HG03175 (cell line): Measurements from ENCODE around the gene FOXC2.

Experiments used
- ATAC-seq: cut with Tn5 transposase; IDR thresholded peaks from one replicate; pipeline ENCODE4 v1.9.1; 2021; ENCODE audit warnings: mild to moderate bottlenecking, moderate library complexity; ENCODE audit not compliant: unreplicated experiment

FOXC2 gene

DNA sequence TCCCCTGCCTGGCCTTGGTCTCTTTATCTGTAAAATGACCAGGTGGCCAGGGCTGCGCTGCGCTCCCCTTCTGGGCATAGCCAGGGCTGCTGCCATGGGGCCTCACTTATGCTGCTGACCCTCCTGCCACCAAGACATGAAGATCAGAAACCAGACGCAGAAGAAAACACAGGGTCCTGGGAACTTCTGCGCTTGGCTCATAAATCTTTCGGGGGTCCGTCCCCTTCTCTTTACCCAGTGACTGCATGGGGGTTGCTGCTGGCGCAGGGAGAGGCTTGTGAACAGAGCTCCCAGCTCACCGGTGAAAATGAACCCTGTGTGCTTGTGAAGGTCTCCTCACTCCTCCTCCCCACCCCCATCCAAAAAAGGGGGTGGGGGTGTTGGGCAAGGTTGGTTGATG, 6.0 kb downstream of the FOXC2 start:
- ATAC-seq = no peak

DNA sequence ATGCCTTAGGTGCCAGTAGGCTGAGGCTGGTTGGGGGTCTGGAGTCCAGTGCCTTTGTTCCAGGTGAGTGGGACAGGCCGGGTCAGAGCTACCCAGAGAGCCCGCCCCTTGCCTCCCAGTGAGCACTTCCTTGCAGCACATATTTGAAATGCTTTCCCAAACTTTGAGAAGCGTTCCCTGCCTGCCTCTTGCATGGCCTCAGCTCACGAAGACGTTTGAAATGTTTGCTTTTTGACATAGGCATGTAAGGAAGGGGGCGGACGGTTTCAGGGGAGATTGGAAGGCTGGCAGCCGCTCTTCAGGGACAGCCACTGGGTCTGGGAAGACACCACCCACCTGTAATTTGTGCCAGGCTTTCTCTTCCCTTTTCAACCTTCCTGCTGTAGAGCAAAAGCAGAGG, 6.6 kb downstream of the FOXC2 start:
- no peak for ATAC-seq

DNA sequence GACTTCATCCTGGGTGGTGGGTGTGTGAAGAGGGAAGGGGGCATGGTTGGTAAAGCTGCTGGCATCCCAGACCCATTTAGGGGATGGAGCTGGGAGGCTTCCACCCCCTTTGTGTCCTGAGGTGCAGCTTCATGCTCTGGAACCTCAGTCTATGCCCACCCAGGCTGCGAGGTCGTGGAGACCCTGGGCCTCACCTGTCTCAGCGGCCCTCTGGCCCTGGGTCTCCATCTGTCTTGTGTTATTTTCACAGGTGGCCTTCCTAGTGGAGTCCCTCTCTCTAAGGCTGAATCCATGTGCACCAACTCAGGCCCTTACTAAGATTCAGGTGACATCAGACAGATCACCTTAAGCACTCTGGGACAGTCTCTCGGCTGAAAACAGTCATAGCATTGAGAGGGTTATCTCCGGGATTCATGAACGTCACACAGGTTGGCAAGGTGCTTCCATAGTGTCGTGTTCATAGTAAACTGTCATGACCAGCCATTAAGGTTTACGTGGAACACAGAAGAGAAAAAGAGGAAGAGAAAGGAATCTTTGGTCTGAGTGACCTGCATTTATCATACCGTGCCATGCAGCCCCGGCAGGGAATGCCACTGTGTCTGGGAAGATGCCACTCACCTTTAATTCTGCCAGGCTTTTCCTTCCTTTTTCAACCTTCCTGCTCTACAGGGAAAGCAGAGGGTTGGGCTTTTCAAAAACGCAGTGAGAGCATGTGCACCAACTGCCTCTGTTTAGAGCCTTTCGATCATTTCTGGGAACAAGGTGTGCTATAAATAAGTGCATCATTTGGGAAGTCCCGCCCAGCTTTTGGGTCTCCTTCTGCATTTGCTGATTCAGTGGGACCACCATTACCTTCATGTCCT, 7.2 kb downstream of the FOXC2 start:
- no peak for ATAC-seq

DNA sequence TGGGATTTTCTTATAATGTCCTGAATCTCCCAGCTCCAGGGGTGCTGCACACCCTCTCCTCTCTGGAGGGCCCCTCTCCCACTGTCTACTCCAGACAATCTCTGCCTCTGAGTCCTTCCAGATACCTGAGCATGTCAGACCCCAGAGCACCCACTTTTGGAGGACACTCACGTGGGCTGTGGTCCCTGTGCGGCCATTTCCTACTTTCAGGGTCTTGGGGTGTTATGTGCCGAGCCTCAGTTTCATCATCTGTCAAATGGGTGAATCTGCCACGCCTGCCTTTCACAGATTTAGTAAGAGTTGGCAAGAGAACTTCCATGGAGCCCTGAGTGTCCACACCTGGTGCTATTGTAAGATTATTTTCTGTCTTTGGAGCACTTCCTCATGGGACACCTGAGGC, 8.0 kb downstream of the FOXC2 start:
- ATAC-seq = no peak

DNA sequence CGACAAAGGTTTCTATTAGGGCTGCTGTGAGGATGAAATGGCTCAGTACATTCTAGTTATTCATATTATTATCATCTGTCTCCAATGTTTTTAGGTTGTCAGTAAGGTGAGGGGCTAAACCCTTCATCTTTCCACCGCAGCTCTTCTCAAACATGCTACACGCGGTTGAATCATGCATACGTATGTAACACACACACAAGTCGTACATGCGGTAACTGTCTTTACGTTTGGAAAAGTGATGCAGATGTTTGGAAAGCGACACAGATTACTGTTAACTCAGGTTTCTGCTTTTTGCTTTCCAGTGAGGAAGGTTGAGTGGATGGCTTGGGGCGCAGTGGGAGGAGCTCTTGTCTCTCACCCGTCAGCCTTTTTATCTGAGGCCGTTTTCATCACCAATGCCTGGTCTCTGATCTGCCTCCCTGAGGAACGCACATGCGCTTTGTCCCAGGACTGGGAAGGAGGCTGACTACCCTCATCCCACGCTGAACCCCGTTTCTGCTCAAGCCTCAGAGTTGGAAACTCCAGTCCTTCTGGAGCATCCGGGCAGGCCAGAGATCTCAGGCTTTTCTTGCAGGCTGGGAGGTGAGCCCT, 8.6 kb downstream of the FOXC2 start:
- no peak for ATAC-seq

DNA sequence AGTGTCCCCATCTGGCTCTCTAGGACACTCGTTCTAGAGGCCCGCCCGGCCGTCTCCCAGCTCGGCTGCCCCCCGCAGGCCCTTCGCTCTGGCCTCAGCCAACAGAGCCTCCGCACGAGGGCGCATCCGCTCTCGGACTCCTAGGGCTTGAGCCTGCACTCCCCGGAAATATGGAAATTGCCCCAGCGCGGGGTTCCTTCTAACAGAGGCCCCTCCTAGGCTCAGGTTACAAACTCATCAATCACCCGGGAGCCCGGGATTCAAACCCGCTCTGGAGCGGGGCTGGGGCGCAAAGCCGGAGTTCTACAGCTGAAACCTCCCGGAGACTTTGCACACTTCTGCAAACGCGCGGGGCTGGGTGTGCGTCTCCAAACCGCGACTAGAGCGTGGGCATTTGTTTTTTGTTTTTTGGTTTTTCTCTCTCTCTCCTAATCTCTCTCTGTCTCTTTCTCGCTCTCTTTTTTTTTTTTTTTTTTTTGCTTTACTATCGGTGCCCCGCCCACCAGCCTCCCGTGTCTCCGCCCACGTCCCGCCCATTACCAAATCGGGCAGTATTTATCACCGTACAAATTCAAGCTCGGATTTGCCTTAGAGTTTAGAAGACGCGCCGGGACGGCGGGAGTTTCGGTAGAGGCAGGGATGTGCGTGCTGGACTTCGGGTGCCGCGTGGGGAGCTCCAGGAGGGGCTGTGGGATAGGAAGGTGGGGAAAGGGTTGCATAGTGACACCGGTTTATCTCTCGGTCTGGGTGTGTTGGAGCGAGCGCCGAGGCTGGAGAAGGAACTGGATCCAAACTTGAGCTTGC, 9.3 kb downstream of the FOXC2 start:
- no peak for ATAC-seq

DNA sequence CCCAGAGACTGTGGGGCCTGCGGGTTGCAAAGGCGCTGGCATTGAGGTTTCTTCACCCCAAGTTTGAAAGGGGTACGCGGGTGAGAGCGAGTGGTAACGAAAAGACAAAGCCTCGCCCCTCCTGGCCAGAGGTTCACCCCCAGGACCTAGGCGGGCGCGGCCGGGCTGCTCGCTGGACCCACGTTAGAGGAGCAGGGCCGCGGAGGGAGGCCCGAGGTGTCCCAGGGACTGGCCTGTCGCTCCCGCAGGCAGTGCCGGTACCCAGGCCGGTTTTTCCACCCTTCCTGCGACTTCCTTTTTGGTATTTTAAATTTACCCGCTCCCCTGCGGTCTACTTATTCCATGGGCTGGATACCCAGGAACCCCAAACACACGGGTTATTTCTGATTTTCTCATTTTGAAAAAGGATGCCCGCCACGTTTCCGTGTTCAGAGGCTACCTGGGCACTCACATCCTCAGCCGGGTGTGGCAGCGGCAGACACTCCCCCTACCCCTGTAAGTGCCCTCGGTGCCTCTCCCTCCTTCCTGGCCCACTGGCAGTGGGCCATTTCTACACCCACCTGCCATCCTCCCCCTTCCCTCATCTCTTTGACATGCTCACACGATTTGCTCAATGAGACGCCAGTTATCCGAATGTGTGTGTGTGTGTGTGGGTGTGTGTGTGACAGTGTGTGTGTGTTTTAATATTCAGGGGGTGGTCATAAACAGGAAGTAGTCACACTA, 10.1 kb downstream of the FOXC2 start:
- ATAC-seq = no peak

DNA sequence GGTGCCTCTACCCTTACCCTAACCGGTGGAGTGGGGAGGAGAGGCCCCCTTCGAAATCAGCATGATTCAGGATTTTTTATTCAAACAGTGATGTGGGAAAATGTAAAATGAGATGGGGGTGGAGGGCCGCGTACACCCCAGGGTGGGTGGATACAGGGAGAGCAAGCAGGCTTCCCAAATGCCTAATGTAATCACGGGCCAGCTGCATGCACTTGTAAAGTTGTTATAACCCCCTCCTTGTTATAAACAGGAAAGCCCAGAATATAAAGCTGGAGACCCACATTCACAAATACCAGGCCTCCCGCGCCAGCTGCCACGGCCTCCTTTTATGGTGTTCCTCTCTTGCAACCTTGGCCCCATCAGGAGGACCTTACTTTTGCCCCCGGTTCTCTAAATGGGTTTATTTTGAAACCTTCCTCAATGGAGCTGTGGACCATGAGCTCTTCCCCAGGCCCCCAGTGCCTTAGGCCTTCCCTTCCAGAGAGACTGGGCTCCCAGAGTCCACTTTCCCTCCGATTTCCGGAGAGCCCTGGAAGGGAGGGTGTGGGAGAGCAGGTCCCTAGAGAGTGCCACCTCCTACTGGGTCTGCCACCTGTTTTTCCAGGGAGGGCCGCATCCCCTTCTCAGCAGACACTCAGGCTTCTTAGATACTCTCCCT, 10.8 kb downstream of the FOXC2 start:
- ATAC-seq = no peak

DNA sequence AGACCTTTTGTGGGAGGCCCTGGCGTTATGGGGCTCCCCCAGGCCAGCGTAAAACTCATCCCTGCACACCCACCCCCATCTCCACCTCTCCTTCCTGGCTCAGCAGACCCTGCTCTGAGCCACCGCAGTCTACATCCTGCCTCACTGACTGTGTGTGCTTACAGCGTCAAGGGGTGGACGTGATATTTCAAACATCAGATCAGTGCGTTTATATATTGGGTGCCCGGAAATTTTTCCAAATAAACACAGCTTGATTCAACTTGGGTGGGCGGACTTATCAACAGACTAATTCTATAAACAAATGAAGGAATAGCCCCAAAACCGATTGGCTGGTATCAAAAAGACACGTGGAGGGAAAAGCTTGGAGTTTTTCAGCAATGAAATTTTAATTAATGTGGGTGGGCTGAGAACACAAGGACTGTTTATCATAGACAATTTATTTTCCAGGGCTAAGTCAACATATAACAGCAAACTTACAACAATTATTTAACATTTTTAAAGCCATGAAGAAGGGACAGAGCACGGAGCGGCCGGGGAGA, 11.5 kb downstream of the FOXC2 start, which contains the start of gene FOXL1:
Gene FOXL1, plus strand, starts transcription at position 489 of the 539 bp plus-strand sequence. CDS start 175 bp downstream, outside the sequence.
- no peak for ATAC-seq

DNA sequence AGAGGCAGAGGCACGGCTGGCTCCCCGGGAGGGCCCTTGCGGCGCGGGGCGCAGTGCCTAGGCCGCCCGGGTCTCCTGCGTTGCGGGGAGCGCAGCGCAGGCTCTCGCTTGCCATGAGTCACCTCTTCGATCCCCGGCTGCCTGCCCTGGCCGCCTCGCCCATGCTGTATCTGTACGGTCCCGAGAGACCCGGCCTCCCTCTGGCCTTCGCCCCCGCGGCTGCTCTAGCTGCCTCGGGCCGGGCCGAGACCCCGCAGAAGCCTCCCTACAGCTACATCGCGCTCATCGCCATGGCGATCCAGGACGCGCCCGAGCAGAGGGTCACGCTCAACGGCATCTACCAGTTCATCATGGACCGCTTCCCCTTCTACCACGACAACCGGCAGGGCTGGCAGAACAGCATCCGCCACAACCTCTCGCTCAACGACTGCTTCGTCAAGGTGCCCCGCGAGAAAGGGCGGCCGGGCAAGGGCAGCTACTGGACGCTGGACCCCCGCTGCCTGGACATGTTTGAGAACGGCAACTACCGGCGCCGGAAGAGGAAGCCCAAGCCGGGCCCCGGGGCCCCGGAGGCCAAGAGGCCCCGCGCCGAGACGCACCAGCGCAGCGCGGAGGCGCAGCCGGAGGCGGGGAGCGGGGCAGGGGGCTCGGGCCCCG, 12.1 kb downstream of the FOXC2 start:
- ATAC-seq = no peak

DNA sequence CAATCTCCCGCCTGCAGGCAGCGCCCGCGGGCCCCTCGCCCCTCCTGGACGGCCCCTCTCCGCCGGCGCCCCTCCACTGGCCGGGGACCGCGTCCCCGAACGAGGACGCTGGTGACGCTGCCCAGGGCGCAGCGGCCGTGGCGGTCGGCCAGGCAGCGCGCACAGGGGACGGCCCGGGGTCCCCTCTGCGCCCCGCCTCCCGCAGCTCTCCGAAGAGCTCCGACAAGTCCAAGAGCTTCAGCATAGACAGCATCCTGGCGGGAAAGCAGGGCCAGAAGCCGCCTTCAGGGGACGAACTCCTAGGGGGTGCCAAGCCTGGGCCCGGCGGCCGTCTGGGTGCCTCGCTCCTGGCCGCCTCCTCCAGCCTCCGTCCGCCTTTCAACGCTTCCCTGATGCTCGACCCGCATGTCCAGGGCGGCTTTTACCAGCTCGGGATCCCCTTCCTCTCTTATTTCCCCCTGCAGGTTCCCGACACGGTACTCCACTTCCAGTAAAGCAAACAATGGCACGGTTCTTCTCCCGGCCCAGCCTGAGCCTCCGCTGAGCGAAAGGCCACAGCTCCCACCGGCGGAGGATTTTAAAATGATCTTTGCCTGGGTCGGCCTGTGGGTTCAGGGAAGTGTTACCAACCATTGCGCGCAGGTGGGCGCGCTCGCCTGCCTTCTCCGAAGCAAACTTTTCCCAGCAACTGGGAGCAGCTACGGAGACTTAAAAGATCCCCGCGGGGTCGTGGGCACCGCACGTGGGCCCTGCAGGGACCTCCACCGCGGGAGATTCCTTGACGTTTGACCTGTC, 12.8 kb downstream of the FOXC2 start:
- ATAC-seq = no peak

DNA sequence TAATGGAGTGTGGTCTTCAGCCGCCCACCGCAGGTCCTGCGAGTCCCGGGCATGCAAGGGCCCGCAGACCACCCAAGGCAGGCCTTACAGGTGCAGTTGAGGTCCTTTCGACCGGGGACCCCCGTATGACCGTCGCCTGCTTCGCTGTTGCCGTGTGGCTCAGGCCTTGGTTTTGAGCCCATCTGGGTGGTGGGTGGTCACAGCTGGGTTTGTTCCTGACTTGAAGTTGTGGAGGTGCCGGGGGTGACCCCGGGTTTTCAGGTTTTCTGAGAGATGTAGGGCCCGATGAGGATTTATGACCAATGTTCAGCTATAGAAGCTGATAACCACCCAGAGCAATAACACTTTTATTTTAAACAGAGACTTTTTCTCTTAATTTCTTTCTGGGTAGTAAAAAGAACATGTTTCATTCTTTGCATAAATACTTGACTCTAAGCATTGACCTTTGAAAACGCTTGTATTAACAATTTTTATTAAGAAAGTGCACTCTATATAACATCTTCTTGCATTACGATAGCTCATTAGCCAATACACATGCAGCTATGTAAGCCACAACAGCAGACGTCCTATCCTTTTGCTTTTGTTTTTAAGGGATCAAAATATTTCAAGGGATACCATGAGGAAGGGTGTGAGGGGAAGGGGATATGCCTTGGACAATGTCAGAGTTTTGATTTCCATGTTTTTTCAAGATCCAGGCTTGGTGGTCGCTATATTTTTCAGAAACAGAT, 13.6 kb downstream of the FOXC2 start:
- ATAC-seq = no peak

DNA sequence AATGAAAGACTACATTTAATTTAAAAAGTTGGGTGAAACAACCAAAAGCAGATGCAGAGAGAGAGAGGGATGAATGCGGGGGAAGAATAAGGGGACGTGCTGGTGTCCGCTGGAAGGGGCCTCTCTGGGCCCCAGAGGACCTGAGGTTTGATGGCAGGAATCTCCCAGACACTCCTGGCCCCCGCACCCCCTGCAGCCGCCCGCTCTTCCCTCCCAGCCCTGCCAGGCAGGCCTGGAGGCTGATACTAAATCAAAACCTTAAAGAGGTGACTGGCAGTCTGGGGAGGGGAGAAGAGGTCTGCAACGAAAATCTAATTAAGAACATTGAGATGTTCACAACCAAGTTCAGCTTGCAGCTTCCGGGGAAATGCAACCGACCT, 14.2 kb downstream of the FOXC2 start:
- no peak for ATAC-seq

DNA sequence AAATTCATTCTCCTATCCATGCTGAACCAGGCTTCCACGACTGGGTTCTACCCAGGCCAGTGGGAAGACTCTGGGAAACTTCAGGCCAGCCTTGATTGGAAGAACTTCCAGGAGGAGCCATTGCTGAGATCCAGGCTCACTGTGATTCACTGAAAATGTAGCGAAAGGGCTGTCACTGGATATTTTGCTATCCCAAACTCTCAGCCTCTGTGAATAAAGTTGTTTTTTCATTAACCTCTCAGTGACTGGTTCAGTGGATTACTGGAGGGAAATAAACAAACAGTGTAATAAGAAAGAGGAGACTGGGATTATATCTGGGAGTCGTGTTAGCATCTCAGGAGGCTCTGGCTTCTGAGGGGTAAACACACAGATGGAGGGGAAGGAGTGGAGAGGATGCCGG, 14.8 kb downstream of the FOXC2 start:
- no peak for ATAC-seq

DNA sequence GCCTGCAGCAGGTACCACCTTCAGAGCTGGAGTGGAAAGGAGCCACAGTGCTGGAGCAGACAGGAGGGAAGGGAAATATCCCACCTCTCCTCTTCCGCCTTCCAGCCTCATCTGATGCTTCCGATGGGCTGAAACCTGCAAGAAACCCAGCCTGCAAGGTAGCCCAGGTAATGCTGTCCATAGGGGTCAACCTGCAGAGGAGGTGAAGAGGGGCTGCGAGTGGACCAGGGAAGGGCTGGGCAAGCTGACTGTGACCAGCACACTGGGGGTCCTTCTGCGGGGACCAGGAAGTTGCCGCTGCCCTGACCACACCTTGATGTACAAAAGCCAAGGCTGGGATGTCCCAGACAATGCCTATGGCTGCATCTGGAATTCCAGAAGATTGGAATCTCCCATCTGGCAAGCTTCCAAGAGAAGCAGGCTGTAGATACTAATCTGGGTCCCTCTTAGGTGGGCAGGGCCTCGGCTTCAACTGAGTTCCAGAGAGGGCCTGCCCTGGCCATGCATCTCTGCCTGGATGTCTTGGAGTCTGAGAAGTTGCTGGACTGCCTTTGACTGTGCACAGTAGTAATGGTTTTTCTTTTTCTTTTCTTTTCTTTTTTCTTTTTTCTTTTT, 17.5 kb downstream of the FOXC2 start:
- ATAC-seq = no peak

DNA sequence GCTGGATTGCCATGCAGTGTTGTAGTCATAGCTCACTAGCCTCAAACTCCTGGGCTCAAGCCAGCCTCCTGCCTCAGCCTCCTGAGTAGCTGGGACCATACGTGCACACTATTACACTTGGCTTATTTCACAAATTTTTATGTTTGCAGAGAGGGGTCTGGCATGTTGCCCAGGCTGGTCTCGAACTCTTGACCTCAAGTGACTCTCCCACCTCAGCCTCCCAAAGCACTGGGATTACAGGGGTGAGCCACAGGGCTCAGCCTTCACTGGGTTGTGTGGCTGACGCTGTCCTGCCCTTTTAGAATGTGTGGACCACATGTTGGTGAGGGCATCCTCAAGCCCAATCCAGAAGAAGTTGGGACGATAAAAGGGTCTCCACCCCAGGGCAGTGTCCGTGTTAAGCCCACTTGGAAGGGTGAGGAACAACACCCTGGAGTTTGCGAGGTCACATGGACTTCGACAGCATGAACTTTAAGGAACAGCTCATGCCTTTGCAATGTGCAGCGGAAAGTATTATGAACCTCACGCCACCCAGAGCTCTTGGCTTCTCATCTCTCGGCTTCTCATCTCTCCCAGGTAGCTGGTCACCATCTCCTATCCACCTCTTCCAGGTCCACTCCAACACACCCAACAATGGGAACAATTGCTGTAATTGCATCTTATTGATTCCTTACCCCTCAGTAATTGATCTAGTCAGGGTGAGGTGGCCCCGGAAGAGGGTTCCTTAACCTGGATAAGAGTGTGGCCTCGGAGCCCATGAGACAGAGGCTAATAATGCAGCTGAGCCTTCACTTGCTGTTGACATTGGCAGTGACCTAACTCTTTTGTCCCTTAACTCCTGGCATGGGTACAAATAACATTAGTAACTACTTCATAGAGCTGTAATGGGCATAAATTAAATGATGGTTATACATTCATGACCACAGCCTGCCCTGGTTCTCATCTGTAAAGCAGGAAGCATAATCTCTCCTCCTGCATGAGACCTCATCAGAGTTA, 18.4 kb downstream of the FOXC2 start:
- no peak for ATAC-seq
